Cardiac fibroblast (primary cell): Measurements from ENCODE around the gene GRAMD1B.
A peak's percentile ranks its signal among the peaks of the same experiment; 100 is the strongest.

Source experiments
- DNase-seq, 2 donors: peaks; one replicate each; pipeline versions ENCODE4 v3.0.0 to v3.0.0-alpha.2; 2010; ENCODE audit warnings: low read depth in 2 of 2
- H3K4me3 ChIP-seq, 2 donors: replicated peaks in 1 of 2; 1 replicate in 1 of 2; 2 replicates in 1 of 2; pipeline ENCODE4 v1.5.1; 2011; ENCODE audit warnings: low read depth in 2 of 2, low read length in 2 of 2, mild to moderate bottlenecking in 2 of 2, moderate library complexity in 1 of 2
- CTCF ChIP-seq: IDR thresholded peaks from one replicate; pipeline ENCODE4 v1.5.1; 2011; ENCODE audit warnings: low read depth, mild to moderate bottlenecking, low read length, inconsistent platforms

GRAMD1B gene

GRCh38 chr11:123439616-123440015, 9.5 kb downstream of the GRAMD1B start:
- DNase-seq, result no peak
- no peak for TF ChIP-seq CTCF
- H3K4me3 ChIP-seq, result no peak overlapping the region

GRCh38 chr11:123441161-123441560, 11.1 kb downstream of the GRAMD1B start:
- no peak for TF ChIP-seq CTCF
- DNase-seq, result no peak
- no peak overlapping the region for H3K4me3 ChIP-seq

- TF ChIP-seq CTCF, result no peak
- no peak overlapping the region for H3K4me3 ChIP-seq
- DNase-seq, result no peak
These were observed 14.0 kb downstream of the GRAMD1B start for GRCh38 chr11:123443851-123444623.

GRCh38 chr11:123448823-123449222, 18.8 kb downstream of the GRAMD1B start:
- H3K4me3 ChIP-seq, result no peak overlapping the region
- no peak for TF ChIP-seq CTCF
- no peak for DNase-seq

GRCh38 chr11:123449436-123449835, 19.4 kb downstream of the GRAMD1B start:
- H3K4me3 ChIP-seq, result no peak overlapping the region
- no peak for DNase-seq
- no peak for TF ChIP-seq CTCF

- no peak overlapping the region for H3K4me3 ChIP-seq
- DNase-seq, result peak; percentile 30 to 86
- TF ChIP-seq CTCF, result no peak
These were observed 20.6 kb downstream of the GRAMD1B start for GRCh38 chr11:123450623-123451022.
